Smooth muscle cell (in vitro differentiated cells): ENCODE results near the gene FAM163B. TPM values are rescaled to one million over a fixed set of nuclear protein-coding genes. Genes with fewer than 3 reads are reported as not detected.

Source experiments
- DNase-seq: peaks from one replicate; lab custom pipeline; 2025; ENCODE audit not compliant: unreplicated experiment; lab: John Stamatoyannopoulos, UW
- H2AFZ ChIP-seq: fragments of 200-600 bp; sonication (generic); 2 replicates; pipeline ENCODE4 v1.6.0; 2016; ENCODE audit warnings: antibody characterized with exemption, low read depth, mild to moderate bottlenecking
- H3F3A ChIP-seq: fragments of 200-600 bp; sonication (generic); 2 replicates; pipeline ENCODE4 v1.6.0; 2017; ENCODE audit warnings: antibody characterized with exemption, low read depth
- H3K27ac ChIP-seq: fragments of 200-600 bp; sonication (generic); 2 replicates; pipeline ENCODE4 v1.5.1; 2016; ENCODE audit warnings: low read depth, mild to moderate bottlenecking
- H3K27me3 ChIP-seq: fragments of 200-600 bp; sonication (generic); 2 replicates; pipeline ENCODE4 v1.6.1; 2016; ENCODE audit warnings: low read depth, mild to moderate bottlenecking
- H3K36me3 ChIP-seq: fragments of 200-600 bp; sonication (generic); 2 replicates; pipeline ENCODE4 v1.5.1; 2016; ENCODE audit warnings: low read depth
- H3K4me1 ChIP-seq: fragments of 200-600 bp; sonication (generic); 2 replicates; pipeline ENCODE4 v1.5.1; 2016; ENCODE audit warnings: low read depth
- H3K4me2 ChIP-seq: fragments of 200-600 bp; sonication (generic); 2 replicates; pipeline ENCODE4 v1.6.0; 2016; ENCODE audit warnings: mild to moderate bottlenecking
- H3K4me3 ChIP-seq: fragments of 200-600 bp; sonication (generic); 2 replicates; pipeline ENCODE4 v1.5.1; 2016; ENCODE audit warnings: mild to moderate bottlenecking
- H3K79me2 ChIP-seq: fragments of 200-600 bp; sonication (generic); 2 replicates; pipeline ENCODE4 v1.6.0; 2016; ENCODE audit warnings: low read depth, mild to moderate bottlenecking
- H3K9ac ChIP-seq: fragments of 200-600 bp; sonication (generic); 2 replicates; pipeline ENCODE4 v1.6.0; 2016; ENCODE audit warnings: low read depth
- H3K9me3 ChIP-seq: fragments of 200-600 bp; sonication (generic); replicated peaks from 2 replicates; pipeline ENCODE4 v1.5.1; 2016; ENCODE audit warnings: low read depth
- H4K20me1 ChIP-seq: fragments of 200-600 bp; sonication (generic); 2 replicates; pipeline ENCODE4 v1.6.0; 2016; ENCODE audit warnings: low read depth
- WGBS: methylation state at CpG from one replicate; pipeline ENCODE4 v1.1.7; 2016; ENCODE audit warnings: low lambda C conversion rate; 5-methylcytosine and 5-hydroxymethylcytosine counted together
- polyA plus RNA-seq: library from polyadenylated mRNA; unstranded; fragments of >200 nt; fragmentation: Nextera tagmentation; extraction: Ambion mirVana; gene quantifications from 2 replicates; pipeline ENCODE4 v1.2.1, GENCODE V29; 2016
- total RNA-seq: library from RNA; depleted of rRNA; stranded (reverse); fragments of >200 nt; gene quantifications from 2 replicates; pipeline ENCODE4 v1.2.3, GENCODE V29; 2014
- TF ChIP-seq, protein P1 (sequence below): fragments of 200-600 bp; sonication (generic); IDR thresholded peaks from 2 replicates; pipeline ENCODE4 v1.5.1; 2017; ENCODE audit warnings: borderline replicate concordance, mild to moderate bottlenecking, antibody characterized with exemption; ENCODE audit not compliant: insufficient read depth, poor library complexity, severe bottlenecking

Gene FAM163B
- total and polyA plus RNA-seq, 2 experiments from 2014 or later = 0.49 to 3.4 TPM

DNA sequence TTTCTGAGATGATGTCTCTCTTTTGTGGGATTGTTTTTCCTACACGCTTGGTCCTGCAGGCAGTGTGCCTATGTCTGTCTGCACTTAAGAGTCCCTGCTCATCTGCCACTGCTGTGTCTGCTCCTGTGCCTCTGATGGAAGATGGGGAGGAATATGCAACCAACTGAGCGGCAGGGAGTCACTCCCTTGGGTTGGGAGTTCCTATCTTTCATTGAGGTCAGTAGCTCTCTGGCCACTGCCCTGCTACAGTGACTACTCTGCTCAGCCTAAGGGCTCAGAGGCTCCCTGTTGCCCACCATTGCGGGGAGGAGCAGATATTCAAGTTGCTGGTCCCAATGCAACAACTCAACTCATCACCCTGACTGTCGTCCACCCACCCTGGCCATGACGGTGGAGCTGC is 13.4 kb upstream of the FAM163B start:
- no peak overlapping the region for H2AFZ ChIP-seq
- 85% methylated on average over 5 of the region's 5 CpGs for WGBS
- no peaks in the 10 kb centered on the region for H3F3A ChIP-seq
- H3K27me3 ChIP-seq = peaks cover 3% of the 10 kb centered on the region
- H3K27ac ChIP-seq = no peak overlapping the region
- TF ChIP-seq, protein P1, sequence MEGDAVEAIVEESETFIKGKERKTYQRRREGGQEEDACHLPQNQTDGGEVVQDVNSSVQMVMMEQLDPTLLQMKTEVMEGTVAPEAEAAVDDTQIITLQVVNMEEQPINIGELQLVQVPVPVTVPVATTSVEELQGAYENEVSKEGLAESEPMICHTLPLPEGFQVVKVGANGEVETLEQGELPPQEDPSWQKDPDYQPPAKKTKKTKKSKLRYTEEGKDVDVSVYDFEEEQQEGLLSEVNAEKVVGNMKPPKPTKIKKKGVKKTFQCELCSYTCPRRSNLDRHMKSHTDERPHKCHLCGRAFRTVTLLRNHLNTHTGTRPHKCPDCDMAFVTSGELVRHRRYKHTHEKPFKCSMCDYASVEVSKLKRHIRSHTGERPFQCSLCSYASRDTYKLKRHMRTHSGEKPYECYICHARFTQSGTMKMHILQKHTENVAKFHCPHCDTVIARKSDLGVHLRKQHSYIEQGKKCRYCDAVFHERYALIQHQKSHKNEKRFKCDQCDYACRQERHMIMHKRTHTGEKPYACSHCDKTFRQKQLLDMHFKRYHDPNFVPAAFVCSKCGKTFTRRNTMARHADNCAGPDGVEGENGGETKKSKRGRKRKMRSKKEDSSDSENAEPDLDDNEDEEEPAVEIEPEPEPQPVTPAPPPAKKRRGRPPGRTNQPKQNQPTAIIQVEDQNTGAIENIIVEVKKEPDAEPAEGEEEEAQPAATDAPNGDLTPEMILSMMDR = no peak
- no peaks in the 10 kb centered on the region for H3K4me1 ChIP-seq
- H3K4me3 ChIP-seq = no peak overlapping the region
- H3K36me3 ChIP-seq = no peaks in the 10 kb centered on the region
- no peak for DNase-seq
- no peaks in the 10 kb centered on the region for H3K79me2 ChIP-seq
- no peaks in the 10 kb centered on the region for H4K20me1 ChIP-seq
- H3K4me2 ChIP-seq = no peak overlapping the region
- H3K9ac ChIP-seq = no peak overlapping the region
- H3K9me3 ChIP-seq = no peaks in the 10 kb centered on the region

DNA sequence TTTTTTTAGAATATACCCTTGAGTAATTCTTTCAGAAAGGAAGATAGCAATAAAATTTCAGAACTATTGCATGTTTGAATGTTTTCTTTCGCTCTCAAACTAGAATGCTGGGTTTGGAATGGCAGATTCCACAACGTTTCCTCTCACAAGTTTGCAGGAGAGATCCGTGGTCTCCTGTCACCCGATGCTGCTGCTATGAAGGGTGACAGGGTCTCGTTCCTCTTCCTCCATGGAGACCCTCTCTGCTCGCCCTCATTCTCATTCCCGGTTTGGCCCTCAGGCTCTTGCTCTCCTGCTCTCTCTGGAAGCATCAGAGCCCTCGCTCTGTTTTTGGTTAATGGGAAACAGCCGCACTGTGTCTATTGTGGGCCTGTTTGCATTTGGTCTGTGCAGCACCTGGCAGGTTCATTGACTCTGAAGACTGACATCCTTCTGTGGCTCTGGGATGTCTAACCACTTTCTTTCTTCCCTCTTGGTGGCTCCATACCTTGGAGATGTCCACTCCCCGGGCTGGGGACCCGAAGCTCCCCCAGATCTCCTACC is 12.6 kb upstream of the FAM163B start:
- H3K36me3 ChIP-seq = no peaks in the 10 kb centered on the region
- no peak overlapping the region for H2AFZ ChIP-seq
- H3K9me3 ChIP-seq = no peaks in the 10 kb centered on the region
- no peaks in the 10 kb centered on the region for H4K20me1 ChIP-seq
- H3K4me2 ChIP-seq = no peak overlapping the region
- H3K79me2 ChIP-seq = no peaks in the 10 kb centered on the region
- WGBS = 88% methylated on average over 11 of the region's 11 CpGs
- no peaks in the 10 kb centered on the region for H3F3A ChIP-seq
- no peaks in the 10 kb centered on the region for H3K4me1 ChIP-seq
- no peak overlapping the region for H3K27ac ChIP-seq
- H3K27me3 ChIP-seq = peaks cover 3% of the 10 kb centered on the region
- H3K9ac ChIP-seq = no peak overlapping the region
- TF ChIP-seq, protein P1 = no peak
- DNase-seq = no peak
- no peak overlapping the region for H3K4me3 ChIP-seq

DNA sequence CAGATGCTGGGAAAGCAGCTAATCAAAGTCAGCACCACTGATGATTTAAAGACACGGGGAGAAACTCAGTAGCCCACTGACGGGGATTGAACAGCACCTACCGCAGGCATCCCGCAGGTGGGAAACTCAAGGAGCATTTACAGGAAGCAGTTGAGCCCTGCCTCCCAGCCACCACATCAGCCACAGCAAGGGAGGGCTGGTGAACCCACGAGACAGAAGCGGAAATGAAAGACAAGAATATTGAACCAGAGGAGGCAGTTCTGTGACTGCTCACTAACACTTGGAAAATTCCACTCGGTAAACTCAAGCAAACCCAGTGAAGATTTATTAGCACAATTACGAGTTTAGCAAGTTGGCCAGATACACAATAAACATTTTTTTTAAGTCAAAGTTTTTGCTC is 10.6 kb upstream of the FAM163B start:
- no peaks in the 10 kb centered on the region for H3K79me2 ChIP-seq
- H2AFZ ChIP-seq = no peak overlapping the region
- no peak overlapping the region for H3K27ac ChIP-seq
- no peaks in the 10 kb centered on the region for H3F3A ChIP-seq
- DNase-seq = no peak
- no peaks in the 10 kb centered on the region for H3K36me3 ChIP-seq
- peaks cover 9% of the 10 kb centered on the region for H3K27me3 ChIP-seq
- no peak overlapping the region for H3K4me3 ChIP-seq
- no peaks in the 10 kb centered on the region for H3K4me1 ChIP-seq
- no peak overlapping the region for H3K4me2 ChIP-seq
- no peaks in the 10 kb centered on the region for H4K20me1 ChIP-seq
- WGBS = 46% methylated on average over 8 of the region's 8 CpGs
- H3K9me3 ChIP-seq = no peaks in the 10 kb centered on the region
- TF ChIP-seq, protein P1 = no peak
- no peak overlapping the region for H3K9ac ChIP-seq

DNA sequence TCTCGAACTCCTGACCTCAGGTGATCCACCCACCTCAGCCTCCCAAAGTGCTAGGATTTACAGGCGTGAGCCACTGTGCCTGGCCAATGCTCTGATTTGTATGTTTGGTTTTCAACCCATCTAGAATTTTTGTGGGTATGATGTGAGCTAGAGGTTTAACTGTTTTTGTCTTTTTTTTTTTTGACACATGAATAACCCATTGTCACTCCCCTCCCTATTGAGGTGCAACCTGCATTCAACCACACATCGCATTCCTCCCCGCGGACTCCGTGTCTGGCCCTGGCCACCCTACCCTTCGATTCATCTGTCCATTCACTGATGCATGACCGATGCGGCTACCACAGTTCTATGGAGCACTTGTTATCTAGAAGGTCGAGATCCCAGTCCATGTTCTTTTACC is 9.5 kb upstream of the FAM163B start:
- no peak overlapping the region for H2AFZ ChIP-seq
- DNase-seq = no peak
- H3K27me3 ChIP-seq = peaks cover 16% of the 10 kb centered on the region
- no peaks in the 10 kb centered on the region for H4K20me1 ChIP-seq
- WGBS = 91% methylated on average over 10 of the region's 10 CpGs
- no peak overlapping the region for H3K27ac ChIP-seq
- no peak overlapping the region for H3K9ac ChIP-seq
- H3F3A ChIP-seq = no peaks in the 10 kb centered on the region
- TF ChIP-seq, protein P1 = no peak
- H3K79me2 ChIP-seq = no peaks in the 10 kb centered on the region
- H3K9me3 ChIP-seq = no peaks in the 10 kb centered on the region
- no peaks in the 10 kb centered on the region for H3K36me3 ChIP-seq
- H3K4me3 ChIP-seq = no peak overlapping the region
- no peak overlapping the region for H3K4me2 ChIP-seq
- H3K4me1 ChIP-seq = no peaks in the 10 kb centered on the region
